HG03280 (cell line): ENCODE measurements around the gene LIMCH1.
A peak's percentile ranks its signal among the peaks of the same experiment; 100 is the strongest.
"Not testable (repeated sequence)": the region's sequence is repeated elsewhere in the genome, so short reads cannot be mapped to it uniquely, and the experiment has no call there.

Source experiments
- ATAC-seq: cut with Tn5 transposase; IDR thresholded peaks from one replicate; pipeline ENCODE4 v1.9.1; 2021; ENCODE audit warnings: mild to moderate bottlenecking, moderate library complexity; ENCODE audit not compliant: unreplicated experiment

Gene LIMCH1

GRCh38 chr4:41668024-41668423 is 130.1 kb downstream of the LIMCH1 start:
- ATAC-seq: no peak

GRCh38 chr4:41670530-41670929 is 132.6 kb downstream of the LIMCH1 start:
- ATAC-seq: no peak

DNA sequence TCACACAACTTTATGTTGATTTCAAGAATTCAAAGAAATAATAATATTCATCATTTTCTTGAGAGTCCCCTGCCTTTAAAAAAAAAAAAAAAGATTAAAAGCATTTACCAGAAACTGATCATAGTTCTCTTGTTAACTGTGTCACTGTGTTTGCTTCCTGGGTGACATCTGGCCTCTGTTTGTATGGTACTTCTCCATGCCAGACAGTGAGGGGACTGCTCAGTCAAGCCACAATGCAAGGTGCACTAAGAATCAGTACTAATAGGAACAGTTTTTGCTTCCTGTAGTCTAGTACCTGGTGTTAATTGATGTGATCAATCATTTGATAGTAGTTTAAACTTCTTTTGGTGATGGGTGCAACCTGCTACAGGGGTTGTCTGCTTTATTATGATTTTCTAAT is 133.0 kb downstream of the LIMCH1 start:
- ATAC-seq: no peak

- ATAC-seq: no peak
These were observed 140.3 kb downstream of the LIMCH1 start for GRCh38 chr4:41678086-41678816.

- no peak for ATAC-seq
These were observed 141.0 kb downstream of the LIMCH1 start for GRCh38 chr4:41678951-41679350.

- no peak for ATAC-seq
These were observed 142.0 kb downstream of the LIMCH1 start for GRCh38 chr4:41679991-41680390.

DNA sequence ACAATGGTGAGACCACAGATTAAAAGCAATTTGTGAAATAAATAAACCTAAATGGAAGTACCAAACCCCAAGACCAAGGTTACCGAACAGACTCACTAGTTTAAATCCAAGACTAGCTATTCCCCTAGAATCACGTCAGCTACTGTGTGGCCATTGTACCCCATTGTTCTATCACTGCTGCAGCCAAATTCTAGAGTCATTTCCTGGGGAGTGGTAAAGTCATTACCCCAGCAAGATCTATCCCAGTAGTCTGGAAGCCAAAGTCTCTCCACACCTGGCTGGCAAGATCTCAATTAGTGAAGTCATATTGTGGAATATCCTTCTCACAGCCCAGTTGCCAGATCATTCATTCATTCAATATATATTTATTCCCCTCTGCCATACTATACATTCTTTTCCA is 143.1 kb downstream of the LIMCH1 start:
- no peak for ATAC-seq

DNA sequence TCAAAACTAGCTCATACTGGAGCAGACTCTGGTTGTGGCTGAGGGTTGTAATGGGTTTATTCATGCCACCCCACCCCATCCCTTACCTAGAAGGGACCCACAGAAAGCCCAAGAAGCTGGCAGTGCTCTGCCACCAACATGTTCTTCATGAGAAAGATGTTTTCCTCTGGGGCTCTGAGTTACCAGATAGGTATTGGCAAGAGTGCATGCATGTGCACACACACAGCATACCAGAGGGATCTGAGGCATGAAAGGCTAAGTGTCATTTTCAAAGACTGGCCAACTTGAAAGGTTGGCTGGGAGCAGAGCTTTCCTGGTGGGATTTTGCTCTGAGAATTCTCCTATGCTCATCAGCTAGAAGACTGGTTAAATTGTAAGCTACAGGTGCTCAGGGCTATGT is 145.4 kb downstream of the LIMCH1 start:
- ATAC-seq: no peak

DNA sequence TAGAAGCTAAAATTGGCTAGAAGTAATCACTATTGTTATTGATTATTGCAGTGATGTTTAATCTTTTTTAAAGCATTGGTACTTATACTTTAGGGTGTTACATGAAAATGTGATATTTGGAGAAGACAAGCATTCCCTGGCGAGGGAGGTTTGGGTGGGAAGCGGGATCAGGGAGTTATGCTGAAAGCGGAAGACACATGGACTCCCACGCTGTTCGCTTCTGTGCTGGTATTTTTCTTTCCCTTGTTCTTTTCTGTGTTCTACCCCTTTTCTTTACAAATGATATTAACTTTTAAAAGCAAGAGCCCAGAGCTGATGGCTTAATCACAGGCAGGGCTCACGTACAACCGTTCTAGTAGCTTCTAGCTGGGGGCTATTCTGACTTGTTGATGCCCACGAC is 148.9 kb downstream of the LIMCH1 start:
- ATAC-seq: no peak

DNA sequence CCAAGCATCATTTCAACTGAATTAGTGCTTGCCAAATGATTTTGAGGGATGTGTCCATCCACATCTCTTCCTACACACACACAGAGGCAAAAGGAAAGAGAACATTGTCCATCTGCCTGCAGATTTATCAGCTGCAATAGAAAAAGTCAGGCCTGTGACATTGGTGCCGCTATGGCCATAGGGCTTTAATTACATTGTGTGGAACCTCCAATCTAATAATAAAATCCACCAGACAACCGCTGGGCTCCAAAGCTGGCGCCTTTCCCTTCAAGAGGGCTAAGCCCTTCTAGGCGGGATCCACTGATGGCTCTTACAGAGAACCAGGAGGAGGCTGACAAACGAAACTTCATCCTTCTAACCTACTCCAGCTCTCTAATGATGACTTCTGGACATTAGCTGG is 150.0 kb downstream of the LIMCH1 start:
- ATAC-seq: no peak

DNA sequence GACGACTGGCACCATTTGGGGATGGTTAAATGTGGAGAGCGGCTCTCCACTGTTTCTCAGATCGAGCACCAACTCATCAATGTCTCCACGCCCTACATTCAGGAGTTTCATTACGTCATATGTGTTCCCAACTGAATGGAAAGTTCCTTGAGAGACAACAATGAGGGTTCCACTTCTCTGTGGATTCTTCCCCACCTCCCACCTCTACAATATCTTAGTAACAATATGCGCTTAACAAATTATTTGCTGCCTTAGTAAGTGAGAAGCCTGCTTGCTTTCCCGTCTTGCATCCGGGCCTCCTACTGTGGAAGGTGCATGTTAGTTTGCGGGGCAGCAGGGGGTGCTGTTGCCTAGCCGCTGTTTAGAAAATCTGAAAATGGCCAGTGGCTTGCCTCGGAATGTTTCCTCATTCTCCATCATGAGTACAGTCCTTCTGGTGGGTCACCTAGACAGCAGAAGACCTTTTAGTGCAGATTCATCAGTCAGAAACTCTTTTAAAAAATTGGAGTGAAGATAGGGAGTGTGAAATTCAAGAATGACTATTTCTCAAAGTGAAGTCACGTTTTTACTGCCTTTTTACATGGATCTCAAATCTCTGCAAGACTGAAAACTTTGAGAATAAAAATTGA is 154.9 kb downstream of the LIMCH1 start:
- peak; percentile 72 for ATAC-seq

DNA sequence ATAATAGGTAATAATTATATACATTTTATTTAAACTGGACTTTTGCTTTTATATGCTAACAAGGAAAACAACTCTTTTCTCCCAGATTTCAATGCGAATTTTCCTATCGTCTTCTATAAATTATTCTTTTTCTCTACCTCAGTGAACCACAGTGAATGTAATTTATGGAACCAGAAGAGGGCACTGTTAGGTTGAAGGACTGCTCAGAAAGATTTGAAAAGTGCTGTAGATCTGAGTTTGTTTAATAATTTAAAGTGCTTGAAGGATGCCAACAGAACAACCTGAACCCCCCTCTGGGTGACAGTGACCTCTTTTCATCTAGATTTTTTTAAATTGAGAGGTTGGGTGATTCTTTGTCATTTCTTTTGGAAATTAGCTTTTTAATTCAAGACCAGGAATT is 155.7 kb downstream of the LIMCH1 start:
- no peak for ATAC-seq

GRCh38 chr4:41696131-41696530 is 158.2 kb downstream of the LIMCH1 start:
- ATAC-seq: no peak

- no peak for ATAC-seq
These were observed 158.8 kb downstream of the LIMCH1 start for GRCh38 chr4:41696763-41697162.

- no peak for ATAC-seq
These were observed 164.0 kb downstream of the LIMCH1 start for GRCh38 chr4:41701983-41702382.

GRCh38 chr4:41702770-41703169 is 164.8 kb downstream of the LIMCH1 start:
- ATAC-seq: no peak

DNA sequence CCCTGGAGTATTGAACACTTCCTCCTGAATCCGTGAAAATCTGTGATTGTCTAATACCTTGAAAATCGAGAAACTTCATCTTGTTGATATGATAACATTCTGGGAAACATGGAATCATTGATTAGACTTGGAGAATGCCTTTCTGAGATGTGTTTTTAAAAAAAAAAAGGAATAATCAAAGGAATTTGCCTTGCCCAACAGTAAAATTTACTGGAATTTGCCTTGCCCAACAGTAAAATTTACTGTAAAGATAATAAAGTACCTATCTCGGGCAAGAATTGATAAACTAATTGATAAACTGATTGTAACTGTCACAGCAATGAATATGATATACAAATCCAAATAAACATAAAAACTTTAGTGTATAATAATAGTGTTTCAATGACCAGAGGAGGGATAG is 165.8 kb downstream of the LIMCH1 start:
- no peak for ATAC-seq

DNA sequence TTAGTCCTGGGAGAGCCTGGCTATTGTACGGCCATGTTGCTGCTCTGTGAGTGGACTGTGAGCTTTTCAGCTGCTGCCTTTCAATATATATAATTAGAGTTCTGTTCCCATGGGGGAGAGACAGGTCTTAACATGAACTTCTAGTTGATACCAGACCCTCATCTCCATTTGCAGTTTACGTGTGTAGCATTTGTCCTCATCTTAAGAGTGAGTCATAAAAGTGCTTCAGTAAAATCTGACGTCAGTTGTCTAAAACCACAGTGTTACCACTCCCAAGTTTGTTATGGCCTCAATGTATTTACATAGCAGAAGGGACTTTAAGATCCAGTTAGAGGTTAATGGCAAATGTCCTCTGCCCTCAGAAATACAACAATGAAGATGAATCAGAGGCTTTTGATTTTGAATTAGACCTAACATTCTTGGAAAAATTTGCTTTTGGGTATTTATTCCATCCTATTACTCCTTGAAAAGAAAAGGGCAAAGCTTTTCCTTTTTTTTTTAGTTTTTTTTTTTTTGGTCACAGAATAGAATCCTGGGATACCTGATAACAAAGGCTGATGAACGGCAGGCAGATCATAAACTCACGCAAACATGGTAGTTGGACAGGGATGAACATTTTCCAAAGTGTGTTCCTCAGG is 172.0 kb downstream of the LIMCH1 start:
- ATAC-seq: no peak

DNA sequence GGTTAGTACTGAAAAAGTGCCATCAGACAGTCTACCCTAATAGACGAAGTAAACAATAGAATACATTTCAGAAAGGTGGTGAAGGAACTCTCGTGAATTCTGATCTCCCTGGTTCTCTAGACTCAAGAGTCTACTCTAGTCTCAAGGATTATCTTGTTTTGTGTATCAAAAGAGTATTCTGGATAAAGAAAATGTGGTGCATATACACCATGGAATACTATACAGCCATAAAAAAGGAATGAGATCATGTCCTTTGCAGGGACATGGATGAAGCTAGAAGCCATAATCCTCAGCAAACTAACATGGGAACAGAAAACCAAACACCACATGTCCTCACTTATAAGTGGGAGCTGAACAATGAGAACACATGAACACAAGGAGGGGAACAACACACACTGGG is 173.7 kb downstream of the LIMCH1 start:
- not testable (repeated sequence) for ATAC-seq

DNA sequence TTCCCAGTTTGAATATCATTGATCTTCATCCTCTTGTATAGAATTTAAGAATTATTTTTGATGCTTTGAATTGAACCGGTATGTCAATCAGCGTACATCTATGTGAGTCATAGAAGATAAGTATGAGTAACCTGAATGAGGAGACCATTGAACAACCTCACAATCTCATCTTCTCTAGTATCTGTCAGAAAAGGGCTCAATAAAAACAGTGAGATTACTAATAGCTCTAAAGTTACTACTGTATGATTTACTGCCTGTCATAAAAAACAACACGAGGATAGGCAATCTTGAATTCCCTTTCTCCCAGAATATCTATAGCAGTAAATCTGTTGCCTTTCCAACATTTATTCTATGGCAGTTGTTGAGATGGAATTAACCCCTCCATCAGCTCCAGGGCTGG is 174.5 kb downstream of the LIMCH1 start:
- ATAC-seq: no peak

GRCh38 chr4:41713768-41714167 is 175.8 kb downstream of the LIMCH1 start:
- ATAC-seq: no peak

- no peak for ATAC-seq
These were observed 176.5 kb downstream of the LIMCH1 start for GRCh38 chr4:41714364-41715000.
